Endometrium (tissue), 2 donors: ENCODE measurements around the gene NGEF.
"Not testable (repeated sequence)": the region's sequence is repeated elsewhere in the genome, so short reads cannot be mapped to it uniquely, and the experiment has no call there.

Source experiments
- FAIRE-seq: peaks from 2 replicates; lab custom pipeline; 2012; peaks lifted over from hg19 to GRCh38; lab: Jason Lieb, UNC
- donor health status: control.
- donor health status: control.

NGEF gene

DNA sequence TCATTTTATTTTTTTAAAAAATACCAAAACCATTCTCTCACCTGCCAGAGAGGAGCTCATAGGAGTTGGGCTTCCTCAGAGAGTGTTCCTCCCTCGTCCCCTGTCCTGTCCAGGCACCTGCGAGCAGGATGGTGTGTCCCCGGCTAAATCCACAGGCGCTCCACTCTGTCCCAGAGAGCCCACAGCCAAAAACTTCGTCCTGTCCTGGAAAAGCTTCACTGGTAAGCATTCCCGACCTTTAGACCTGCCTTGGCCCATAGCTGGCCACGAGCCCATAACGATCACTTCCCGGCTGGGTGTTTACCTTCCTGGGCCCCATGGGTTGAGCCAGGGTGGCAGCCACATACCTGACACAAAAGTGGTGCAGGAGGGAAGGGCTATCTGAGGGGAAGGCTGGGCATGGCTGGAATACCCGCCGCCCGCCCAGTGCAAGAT is at the start of gene NGEF:
TSS of gene NGEF (minus strand) at position 230 of the 435 bp plus-strand sequence. CDS start 38,366 bp downstream, outside the sequence.
- no peak for FAIRE-seq

DNA sequence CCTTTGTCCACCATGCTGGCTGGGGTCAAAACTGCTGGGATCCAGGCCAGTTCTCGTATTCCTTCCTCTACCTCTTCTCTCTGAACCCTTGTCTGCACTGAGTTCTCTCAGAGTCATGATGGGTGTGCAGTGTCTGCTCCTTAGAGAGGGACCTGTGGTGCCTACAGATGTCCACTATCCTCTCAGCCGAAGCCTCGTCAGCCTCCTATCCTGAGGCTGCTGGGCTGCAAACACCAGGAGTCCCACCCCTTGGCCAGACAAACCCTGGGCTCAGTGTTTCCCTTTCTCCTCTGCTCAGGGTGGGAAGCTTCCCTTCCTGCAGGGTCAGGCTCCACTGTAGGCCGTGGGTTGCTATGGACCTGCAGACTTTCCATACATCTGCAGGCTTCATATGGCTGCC is 49.4 kb upstream of the NGEF start:
- no peak for FAIRE-seq

- FAIRE-seq, result no peak
These were observed 48.8 kb upstream of the NGEF start for GRCh38 chr2:233061591-233062450.

- no peak for FAIRE-seq
These were observed 48.0 kb upstream of the NGEF start for GRCh38 chr2:233060980-233061590.

GRCh38 chr2:233060501-233060979 is 47.5 kb upstream of the NGEF start:
- FAIRE-seq, result no peak

DNA sequence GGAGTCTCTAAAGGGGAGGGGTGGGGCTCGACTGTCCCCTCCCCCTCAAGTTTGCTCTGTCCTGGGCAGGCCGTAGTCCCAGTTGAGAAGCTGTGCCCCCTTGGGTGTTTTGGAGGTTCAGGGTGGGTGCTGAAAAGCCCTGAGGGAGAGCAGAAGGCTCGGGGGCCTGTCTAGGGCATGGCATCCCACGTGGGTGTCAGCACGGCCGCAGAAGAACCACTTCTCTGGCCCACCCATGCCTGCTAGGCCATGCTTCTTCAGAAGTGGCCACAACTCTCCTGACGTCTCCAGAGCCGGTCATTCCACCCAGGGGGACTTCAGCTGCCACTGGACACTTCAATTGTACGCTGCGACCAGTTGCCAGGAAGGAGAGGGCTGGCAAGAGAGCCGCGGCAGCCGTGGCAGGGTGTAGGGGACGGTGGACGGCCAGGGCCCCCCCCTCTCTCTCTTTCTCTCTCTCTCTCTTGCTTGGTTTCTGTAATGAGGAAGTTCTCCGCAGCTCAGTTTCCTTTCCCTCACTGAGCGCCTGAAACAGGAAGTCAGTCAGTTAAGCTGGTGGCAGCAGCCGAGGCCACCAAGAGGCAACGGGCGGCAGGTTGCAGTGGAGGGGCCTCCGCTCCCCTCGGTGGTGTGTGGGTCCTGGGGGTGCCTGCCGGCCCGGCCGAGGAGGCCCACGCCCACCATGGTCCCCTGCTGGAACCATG is 46.9 kb upstream of the NGEF start, which contains the start of gene INPP5D:
TSS of gene INPP5D (plus strand) at position 546 of the 704 bp plus-strand sequence. CDS start at position 683, 137 bp downstream.
- FAIRE-seq, result no peak

DNA sequence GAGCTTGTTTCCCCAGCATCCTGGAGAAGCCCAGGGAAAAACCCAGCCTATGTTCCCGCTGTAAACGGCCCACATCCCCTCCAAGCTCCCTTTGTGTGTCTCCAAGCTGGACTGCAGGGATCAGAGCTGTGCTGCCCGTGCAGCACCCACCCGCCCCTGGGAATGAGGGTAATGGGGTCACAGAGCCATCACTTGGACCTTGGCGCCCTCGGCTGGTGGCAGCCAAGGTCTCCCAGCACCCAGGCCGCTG is 46.4 kb upstream of the NGEF start:
- FAIRE-seq, result no peak

DNA sequence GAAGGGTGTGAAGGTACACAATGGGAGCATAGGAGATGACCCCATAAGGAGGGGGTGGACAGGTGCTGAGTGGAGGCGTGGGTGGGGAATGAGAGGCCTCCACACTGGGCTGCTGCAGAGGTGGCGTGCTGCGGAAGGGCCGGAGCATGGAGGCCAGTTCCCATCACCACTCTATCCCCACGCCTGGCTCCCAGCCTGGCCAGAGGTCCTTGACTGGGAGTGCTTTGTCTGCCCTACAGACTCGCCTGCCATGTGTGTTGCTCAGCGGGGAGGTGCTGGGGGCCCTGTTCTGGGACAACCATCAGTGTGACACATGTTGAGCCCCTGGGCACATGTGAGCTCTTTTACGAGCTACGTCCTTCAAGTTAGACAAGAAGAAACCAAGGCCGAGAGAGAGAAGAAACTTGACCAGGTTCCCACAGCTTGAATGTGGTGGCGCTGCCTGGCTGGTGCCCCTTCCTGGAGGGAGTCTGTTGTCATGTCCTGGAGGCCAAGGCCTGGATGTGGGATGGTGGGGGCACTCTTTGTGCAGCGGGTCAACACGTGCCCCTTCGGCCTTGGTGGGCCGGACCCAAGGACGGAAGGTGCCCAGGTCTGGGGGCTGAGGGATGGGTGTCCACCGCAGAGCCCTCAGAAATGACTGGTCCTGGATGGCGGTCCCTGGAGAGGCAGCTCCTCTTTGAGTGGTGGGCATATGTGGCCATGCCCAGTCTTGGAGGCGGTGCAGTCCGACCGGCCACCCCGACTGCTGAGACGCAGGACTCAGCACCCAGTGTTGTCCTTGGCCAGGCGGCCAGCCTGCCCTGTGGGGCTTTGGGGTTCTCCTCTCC is 45.9 kb upstream of the NGEF start:
- no peak for FAIRE-seq

DNA sequence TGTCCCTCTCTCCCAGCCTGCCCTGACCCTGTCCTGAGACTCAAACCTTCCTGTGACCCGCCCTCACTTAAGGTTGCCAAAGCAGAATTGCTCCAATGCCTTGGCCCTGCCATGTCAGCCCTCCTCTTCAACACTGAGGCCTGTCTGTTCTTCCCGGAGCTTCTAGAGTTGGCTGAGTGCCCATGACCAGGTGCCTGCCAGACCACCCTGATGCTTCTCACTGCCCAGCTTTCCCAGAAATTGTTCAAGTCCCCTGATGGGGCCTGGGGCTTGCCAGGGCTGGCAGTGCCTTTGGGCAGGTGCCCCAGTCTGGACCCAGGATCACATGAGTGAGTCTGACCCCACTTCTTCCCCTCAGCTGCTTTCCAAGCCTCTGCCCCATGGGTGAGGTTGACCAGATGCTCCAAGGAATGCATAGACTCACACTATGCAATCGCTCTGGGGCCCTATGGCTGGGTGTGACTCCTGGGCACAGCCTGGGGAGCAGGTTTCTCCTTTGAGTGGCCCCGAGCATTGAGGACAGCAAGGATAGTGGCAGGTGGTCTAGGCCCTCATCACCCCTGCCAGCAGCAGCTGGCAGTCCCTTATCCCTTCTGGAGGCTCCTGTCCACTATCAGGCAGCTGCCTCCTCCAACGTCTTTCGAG is 44.0 kb upstream of the NGEF start:
- no peak for FAIRE-seq

- FAIRE-seq, result no peak
These were observed 42.3 kb upstream of the NGEF start for GRCh38 chr2:233055362-233055761.

- no peak for FAIRE-seq
These were observed 41.1 kb upstream of the NGEF start for GRCh38 chr2:233053928-233054784.

GRCh38 chr2:233052517-233052916 is 39.5 kb upstream of the NGEF start:
- not testable (repeated sequence) for FAIRE-seq

GRCh38 chr2:233051241-233052149 is 38.4 kb upstream of the NGEF start:
- FAIRE-seq, result no peak

GRCh38 chr2:233049194-233049761 is 36.2 kb upstream of the NGEF start:
- no peak for FAIRE-seq

DNA sequence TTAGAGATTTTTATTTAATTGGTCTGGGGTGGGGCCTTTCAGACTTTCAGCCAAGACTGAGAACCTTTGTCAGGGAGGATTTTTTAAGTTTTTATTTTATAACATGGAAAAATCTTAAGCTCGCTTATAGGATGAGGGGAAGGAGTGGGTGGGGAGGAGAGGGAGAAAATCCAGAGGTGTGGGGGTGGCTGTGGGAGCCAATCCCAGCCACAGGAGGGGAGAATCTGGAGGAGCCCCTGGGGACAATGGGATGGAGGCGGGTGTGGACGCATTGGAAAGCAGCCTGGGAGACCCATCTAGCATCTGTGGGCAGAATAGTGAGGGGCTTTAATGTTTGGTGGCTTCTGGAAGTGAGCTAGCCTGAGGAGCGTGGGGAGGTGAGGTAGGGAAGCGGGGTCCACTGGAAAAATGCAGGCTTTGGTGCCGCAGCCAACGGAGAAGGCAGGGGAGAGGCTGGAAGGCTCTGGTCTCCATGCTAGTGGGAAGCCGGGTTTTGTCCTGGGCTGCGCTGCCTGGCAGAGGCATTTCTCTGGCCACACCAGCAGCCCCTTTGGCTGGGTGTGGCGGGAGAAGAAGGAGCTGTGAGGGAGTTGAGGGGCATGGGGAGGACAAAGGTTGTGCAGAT is 35.6 kb upstream of the NGEF start:
- FAIRE-seq, result no peak

GRCh38 chr2:233047667-233048066 is 34.6 kb upstream of the NGEF start:
- FAIRE-seq, result no peak

DNA sequence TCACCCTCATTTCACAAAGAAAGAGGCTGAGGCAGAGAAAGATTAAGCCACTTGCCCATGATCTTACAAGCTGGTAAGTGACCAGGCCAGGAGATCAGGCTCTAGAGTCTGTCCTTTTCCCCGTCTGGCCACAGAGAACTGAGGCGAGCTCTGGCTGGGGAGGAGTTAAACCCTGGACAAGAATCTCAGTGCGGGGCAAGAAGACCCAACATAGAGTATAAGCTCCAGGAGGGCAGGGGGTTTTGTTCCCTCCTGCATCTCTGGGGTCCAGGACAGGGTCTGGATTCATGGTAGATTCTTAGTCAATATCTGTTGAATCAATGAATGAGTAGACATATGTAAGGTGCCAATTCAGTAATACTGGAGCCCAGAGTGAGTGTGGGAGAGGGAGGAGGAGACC is 34.1 kb upstream of the NGEF start:
- FAIRE-seq, result no peak

GRCh38 chr2:233044974-233045605 is 32.0 kb upstream of the NGEF start:
- no peak for FAIRE-seq
